ENCODE results near the gene ATP6V1G1.
A peak's percentile ranks its signal among the peaks of the same experiment; 100 is the strongest.
"Not testable (repeated sequence)": the region's sequence is repeated elsewhere in the genome, so short reads cannot be mapped to it uniquely, and the experiment has no call there.

ATP6V1G1 gene

DNA sequence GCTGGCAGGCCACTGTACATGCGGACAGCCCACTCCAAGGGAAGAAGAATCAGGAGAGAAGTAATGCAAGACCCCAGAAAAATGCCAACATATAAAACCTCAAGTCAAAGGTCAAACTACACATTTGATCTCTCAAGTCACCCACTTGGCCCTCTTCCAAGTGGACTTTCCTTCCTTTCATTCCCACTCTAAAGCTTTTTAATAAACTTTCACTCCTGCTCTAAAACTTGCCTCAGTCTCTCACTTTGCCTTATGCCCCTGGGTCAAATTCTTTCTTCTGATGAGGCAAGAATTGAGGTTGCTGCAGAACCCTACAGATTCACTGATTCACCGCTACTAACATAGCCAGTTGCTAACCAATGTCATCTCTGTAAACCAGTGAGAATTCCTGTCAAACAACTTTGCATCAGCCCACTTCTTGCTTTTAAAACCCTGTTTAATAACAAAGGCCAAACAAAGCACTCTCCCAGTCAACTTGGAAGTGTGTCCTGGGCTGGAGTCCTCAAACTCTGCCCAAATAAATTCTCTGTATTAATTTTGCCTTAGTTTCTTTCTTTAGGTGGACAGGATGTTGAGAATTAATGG, 6.9 kb upstream of the ATP6V1G1 start:
- no peak for DNase-seq

DNA sequence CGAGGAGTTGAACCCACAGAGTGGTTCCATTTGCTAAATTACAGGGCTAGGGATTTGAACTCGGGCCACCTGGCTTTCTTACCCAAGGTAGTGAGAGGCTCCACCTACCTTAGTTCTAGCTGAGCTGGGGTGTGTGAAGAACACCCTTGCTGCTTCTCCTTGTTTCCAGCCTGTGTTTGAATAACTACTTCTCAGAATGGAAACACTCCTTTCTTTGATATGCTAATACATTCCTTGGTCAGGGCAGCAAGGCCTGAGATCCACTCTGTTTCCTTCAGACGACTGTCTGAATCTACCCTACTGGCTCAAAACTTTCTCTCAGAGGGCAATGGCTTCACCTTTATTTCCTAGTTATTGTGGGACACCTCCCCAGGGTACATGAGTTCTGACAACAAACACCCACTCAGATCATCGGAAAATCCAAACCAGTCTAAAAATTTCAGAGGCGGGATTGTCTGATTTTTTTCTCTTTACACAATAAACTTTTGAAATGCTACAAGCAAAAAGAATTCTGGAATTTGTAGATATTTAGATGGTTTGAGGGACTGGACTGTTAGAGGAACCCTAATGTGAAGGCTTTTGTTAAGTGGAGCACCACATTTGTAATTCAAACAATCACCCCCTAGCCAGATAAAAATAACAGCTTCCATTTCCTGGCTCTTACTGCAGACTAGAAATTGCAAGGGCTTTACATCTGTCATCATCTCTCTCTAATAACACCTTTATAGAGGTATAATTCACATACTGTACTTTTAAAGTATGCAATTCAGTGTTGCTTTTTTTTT, 4.0 kb upstream of the ATP6V1G1 start:
- no peak for DNase-seq

DNA sequence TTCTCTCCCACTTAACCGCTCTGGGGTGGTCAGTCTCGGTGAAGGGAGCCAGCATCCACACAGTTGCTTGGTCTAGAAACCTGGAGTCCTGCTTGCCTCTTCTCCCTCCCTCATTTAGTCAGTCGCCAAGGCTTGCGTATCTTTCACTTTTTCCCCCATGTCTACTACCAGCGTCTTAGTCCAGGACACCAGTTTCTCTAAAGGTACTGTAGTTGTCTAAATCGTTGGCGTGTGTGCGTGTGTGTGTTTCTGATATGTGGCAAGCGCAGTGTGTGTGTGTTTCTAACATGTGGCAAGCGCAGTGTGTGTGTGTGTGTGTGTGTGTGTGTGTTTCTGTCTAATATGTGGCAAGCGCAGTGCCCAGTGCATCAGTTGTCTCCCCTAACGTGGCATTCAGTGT, 641 bp downstream of the ATP6V1G1 start:
- DNase-seq: peak in 1 of 14 donors; percentile 23

DNA sequence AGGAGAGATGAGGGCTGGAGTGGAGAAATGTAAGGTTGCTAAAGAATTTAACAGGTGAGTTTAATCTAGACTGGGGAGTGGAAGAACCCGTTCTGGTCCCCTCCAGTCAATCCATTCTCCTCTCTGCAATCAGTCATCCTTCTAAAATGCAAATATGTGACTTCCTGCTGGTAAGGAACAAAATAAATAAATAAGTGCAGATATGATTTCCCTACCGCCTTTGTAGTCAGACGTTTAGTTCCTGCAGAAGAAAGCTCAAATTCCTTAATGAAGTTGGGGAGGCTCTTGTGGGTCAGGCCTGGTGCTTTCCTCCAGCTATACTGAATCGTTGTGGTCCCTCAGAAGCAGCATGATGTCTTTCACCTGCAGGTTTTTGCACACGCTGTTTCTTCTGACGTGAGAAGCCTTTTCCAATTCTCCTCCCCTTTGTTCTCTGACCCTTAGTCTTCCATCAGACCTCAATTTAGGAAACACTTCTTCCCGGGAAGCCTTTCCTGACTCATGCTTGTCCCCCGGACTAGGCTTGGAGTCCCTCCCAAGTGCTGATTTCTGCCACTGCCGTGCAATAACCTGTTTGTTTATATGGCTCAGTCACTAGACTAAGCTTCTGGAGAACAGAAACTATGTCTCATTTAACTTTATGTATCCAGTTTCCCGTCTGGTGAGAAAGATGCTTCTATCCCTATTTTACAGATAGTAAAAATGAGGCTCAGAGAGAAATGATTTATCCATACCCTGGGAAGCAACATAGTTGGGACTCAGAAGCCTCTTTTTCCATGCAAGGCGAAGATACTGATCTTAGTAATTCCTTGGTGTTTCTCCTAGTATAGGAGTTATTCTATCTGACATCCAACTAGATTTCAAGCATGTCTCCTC, 1.3 kb downstream of the ATP6V1G1 start:
- peak in 1 of 14 donors; percentile 19 for DNase-seq

DNA sequence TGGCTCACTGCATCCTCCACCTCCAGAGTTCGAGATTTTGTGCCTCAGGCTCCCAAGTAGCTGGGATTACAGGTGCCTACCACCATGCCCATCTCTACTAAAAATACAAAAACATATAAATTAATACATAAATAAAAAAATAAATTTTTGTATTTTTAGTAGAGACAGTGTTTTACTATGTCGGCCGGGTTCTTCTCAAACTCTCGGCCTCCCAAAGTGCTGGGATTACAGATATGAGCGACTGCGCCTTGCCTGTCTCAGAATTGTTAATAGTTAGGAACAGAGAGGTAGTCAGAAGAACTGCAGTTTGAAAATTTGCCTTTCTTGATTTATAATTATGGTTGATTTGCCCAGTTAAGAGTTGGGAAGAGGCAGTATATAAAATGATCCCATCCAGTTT, 2.8 kb downstream of the ATP6V1G1 start:
- DNase-seq: no peak

DNA sequence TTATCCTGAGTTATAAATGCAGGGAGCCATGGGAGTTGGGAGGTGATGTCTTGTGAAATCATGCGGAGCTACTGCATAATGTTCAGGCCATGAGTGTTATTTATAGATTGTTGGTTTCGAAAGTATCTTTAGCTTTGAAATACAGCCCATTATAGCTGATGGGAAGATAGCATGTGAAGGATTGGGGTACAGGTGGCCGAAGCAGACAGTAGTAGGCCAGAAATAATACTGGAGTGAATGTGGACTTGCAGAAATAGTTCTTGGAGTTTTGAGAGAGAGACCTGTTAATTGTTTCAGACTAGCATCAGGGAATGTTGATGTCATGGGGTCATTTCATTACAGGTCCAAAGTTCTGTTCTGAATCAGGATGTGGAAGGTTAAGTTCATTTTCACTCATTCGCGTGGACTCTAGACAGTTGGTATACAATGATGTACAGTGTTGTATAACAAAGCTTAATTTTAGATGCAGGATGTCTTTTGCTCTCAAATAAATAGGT, 3.8 kb downstream of the ATP6V1G1 start:
- no peak for DNase-seq

DNA sequence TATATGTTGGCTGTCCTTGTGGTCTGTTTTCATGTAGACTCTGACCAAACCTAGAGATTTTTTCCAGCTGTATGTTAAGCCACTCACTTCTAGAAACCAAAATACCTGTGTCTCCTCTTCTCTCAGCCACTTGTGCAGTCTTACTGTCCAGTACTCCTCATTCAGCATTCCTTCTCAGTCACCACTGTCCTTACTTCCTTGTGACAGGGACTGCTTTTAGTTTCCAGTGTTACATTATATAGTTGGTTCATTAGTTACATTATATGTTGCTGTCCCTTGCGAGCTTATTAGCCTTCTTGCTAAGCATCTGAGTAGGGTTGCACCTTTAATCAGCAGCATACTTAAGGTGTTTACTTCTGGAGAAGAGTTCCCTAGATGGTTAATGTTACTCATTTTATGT, 4.3 kb downstream of the ATP6V1G1 start:
- DNase-seq: no peak

DNA sequence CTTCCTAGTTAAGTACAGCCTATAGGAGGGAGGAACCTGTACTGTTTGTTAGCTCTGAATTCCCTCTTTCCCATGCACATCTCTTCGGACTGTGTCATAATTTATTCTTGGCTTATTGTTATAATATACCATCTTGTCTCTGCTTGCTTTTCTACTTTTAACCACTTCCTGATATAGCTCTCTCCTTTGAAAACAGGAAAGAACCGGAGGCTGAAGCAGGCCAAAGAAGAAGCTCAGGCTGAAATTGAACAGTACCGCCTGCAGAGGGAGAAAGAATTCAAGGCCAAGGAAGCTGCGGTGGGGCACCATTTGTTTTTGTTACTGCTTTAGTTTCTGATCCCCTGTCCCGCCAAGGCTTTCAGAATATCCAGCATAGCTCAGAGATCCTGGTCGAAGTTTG, 4.8 kb downstream of the ATP6V1G1 start:
- DNase-seq: no peak

DNA sequence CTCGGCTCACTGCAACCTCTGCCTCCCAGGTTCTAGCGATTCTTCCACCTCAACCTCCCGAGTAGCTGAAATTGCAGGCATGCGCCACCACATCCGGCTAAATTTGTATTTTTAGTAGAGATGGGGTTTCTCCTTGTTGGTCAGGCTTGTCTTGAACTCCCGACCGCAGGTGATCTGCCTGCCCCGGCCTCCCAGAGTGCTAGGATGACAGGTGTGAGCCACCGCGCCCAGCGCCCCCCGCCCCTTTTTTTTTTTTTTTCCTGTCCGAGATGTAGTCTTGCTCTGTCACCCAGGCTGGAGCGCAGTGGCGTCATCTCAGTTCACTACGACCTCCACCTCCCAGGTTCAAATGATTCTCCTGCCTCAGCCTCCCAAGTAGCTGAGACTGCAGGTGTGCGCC, 6.6 kb downstream of the ATP6V1G1 start:
- DNase-seq: no peak

DNA sequence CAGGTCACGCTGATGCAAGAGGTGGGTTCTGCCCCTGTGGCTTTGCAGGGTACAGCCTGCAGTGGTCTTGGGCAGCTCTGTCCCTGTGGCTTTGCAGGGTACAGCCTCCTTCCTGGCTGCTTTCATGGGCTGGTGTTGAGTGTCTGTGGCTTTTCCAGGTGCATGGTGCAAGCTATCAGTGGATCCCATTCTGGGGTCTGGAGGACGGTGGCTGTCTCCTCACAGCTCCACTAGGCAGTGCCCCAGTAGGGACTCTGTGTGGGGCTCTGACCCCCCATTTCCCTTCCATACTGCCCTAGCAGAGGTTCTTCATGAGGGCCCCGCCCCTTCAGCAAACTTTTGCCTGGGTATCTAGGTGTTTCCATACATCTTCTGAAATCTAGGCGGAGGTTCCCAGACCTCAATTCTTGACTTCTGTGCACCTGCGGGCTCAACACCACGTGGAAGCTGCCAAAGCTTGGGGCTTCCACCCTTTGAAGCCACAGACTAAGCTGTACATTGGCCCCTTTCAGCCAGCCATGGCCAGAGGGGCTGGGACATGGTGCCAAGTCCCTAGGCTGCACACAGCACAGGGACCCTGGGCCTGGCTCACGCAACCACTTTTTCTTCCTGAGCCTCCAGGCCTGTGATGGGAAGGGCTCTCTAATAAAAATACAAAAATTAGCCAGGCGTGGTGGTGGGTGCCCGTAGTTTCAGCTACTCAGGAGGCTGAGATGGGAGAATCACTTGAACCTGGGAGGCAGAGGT, 13.1 kb downstream of the ATP6V1G1 start:
- DNase-seq: not testable (repeated sequence)

DNA sequence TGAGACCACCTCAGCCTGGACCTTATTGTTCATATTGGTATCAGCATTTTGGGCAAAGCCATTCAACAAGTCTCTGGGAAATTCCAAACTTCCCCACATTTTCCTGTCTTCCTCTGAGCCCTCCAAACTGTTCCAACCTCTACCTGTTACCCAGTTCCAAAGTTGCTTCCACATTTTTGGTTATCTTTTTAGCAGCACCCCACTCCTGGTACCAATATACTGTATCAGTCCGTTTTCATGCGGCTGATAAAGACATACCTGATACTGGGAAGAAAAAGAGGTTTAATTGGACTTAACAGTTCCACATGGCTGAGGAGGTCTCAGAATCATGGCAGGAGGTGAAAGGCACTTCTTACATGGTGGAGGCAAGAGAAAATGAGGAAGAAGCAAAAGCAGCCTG, 14.2 kb downstream of the ATP6V1G1 start:
- not testable (repeated sequence) for DNase-seq

DNA sequence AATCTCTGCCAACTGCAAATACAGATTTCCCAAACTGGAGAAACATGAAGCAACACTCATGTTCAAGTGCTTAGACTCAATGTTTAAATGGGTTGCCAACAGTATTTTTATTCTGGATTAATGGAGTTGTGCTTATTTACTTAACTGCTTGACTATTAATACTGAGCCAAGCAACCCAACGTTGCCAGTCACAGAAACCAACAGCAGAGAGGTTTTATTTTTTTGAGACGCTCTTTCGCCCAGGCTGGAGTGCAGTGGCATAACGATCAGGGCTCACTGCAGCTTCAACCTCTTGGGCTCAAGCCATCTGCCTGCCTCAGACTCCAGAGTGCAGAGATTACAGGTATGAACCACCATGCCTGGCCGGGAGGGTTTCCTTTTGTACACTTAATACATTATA, 15.1 kb downstream of the ATP6V1G1 start:
- no peak for DNase-seq

DNA sequence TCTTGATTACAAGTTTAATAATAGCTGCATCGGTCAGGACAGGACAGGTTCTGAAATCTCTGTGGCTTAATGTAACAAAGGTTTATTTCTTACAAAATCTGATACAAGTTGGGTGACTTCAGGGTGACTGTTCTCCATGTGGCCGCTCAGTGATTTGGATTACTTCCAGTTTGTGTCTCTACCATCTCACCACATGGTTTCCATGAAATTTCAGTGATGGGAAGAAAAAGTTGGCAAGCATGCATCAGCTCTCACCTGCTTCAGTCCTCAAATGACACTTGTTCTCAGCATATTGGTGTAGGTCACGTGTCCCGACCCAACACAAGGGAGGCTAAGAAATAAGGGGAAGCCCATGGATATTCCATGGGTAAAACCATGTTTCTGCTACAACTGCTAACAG, 15.7 kb downstream of the ATP6V1G1 start:
- no peak for DNase-seq

DNA sequence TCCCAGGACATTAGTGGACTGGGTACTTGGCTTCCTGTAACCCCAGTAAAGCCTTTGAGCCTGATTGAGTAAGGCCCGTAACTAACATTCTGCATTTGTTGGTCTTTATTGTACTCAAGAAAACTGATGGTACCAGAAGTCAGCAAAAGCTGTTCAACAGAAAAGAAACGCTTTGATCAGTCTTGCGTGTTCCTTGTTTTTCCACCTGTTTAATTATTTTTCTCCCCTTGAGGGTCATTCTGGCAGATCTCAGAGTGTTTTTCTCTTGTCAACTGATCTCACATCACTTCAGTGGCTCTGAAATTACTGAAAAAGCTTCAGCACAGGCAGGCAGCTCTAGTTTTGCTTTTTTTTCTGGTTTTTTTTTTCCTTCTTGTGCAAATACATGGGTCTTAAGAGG, 17.4 kb downstream of the ATP6V1G1 start:
- DNase-seq: no peak

DNA sequence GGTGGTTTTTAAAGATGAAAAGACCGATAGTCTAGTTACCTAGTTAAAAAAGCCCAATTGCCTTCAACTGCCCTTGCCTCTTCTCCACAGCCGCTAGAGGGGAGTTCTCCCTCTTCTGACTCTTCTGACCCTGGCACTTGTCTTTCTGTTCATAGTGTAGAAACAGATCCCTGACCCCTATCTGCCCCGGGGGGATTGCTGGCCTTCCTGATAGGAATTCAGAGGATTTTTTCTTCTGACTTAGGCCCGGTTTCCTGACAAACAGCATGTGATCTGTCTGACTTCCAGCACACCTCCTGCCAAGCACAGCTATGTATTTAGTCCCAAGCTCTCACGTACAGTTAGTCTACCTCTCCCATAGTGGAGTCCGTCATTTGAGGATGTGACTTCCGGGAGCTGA, 18.5 kb downstream of the ATP6V1G1 start:
- no peak for DNase-seq

DNA sequence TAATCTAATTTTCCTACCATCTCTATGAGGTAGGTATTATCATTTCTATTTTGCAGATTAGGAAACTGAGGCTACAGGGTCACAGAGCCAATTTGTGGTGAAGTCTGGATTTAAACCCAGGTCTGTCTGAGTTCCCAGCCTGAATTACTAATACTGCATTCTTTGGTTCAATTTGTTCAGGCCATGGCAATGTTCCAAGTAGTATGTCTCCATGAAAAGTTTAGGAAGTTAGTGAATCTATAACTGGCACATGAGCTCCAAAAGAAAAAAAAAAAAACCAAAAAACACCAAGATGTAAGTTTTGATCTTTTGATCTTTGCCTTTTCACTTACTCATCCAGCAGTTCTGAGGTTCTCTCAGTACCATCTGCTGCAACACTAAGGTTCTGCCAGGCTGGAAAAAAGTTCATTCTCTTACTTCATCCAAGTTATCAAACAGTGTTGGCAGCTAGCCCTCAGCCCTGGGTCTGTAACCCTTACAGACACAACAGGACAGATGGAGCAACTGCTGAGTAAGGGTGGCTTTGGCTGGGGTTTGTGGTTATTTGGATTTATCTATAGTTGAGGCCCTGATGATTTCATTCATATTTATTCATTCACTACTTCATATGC, 19.1 kb downstream of the ATP6V1G1 start:
- DNase-seq: no peak

DNA sequence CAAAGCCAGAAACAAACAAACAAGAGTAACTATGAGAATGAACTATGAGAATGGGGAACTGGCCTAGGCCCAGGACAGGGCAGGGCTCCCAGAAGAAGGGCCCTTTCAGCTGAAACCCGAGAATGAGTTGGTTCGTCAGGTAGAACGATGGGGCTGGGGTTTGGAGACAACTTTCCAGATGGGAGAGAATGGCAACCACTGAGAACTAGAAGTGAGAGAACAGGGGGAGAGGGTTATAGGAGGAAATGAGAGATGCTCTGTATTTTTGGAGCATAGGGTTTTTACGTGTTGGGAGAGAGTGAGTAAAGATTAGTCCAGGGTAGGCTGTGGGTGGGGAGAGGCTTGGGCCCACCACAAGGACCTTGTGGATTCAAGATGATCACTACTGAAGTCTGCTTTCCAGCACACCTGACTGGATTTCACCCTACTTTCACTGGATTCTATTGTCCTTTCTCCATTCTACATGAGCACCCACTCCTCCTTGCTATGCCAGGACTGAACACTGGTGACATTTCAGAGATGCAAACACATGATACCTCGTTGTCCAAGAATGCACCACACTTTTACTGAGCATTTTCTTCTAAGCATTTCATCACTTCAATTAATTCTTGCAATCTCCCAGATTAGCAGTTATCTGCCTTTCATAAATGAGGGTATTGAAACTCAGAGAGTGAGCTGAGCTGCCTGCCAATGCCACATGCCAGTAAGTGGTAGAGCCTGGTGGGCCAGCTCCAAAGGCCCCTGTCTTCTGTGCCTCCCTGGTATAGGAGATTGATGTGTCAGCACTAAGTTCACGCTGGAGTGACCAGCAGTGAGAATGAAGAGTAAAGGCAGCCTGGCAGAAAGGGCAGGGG, 20.3 kb downstream of the ATP6V1G1 start:
- no peak for DNase-seq

DNA sequence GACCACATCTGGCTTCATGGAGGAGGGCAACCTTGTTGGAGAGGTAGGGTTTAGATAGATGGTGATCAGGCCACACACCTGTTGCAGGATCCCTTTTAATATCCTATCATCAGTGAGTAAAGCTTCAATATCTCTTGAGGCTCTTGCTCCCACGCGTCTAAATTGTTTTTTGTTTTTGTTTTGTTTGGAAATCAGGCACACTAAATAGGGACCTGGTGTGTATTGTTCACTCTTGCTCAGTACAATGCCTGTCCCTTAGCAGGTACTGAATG, 20.9 kb downstream of the ATP6V1G1 start:
- DNase-seq: no peak

DNA sequence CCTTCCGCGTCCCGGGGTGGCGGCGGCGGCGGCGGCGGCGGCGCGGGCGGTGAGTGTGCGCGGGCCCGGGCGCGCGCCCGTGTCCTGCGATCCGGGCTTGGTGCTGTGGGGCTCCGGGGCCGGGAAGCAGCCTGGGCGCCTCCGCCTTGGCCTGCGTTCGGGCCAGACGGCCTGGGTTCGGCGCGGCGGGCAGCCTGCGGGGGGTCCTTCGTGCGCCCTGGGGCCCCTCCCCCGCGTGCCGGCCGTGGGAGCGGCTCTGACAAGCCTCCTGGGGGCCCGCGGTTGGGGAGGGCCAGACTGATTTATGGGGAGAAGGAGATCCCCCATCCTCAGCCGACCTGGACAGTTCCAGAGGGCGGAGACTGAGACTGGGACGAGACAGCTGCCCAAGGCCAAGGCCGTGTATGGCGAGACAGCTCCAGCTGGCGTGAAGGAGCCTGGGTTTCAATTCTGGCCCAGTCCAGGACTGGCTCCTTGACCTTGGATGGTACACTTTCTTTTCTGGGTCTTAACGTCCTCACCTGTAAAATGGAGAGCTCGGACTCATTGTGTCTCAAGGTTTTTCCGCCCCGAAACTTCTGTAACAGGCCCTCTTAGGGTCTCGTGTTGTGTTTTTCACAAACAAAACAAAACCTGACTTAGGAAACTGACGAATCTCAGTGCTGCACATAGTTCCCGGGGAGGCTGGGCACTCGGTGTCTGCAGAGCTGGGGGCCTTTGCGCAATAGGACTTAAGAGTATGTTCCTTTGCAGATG, 24.1 kb downstream of the ATP6V1G1 start:
- DNase-seq: peak in 12 of 14 donors; percentile 24 to 78 (median 61)

DNA sequence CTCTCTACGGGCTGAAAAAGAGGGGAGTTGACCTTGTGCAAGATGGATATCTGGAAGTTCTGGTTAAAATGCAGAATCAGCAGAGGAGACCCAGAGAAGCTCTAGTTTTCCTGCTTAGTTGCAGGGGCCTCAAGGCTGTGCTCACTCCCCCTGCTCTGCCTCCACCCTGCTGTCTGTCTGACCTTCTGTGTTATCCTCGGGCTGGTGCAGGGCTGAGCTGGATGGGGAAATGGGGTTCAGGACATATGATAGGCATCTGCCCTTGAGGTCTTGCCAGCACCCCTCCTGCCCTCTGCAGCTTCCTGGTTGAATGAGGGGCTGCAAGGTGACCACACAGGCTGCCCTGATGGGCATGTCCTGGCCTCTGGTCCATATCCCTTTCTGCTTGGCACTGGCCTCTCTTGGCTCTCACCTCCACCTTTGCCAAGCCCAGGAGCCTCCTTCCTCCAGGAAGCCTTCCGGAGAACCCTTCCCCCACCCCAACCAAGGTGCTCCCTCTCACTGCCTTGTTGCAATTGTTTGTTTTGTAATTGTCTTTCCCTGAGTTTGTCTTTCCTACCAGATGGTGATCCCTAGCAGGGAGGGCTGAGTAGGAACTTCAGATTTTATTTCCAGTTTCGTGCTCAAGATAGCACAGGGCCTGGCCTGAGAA, 24.8 kb downstream of the ATP6V1G1 start:
- DNase-seq: peak in 1 of 14 donors; percentile 47
